Lower leg skin (tissue), 3 donors: Measurements from ENCODE around the gene SIRPG.

Experiments
- CTCF ChIP-seq, 3 donors: fragments of 450-650 bp; IDR thresholded peaks; one replicate each; pipeline ENCODE4 v1.5.1; 2016; ENCODE audit warnings: antibody characterized with exemption in 3 of 3, mild to moderate bottlenecking in 3 of 3, moderate library complexity in 2 of 3
- POLR2A ChIP-seq, 2 donors: fragments of 450-650 bp; IDR thresholded peaks; one replicate each; pipeline ENCODE4 v1.6.1; 2016 to 2017; ENCODE audit warnings: antibody characterized with exemption in 2 of 2, mild to moderate bottlenecking in 1 of 2, moderate library complexity in 1 of 2

- TF ChIP-seq CTCF (IDR thresholded peaks at IDR 0.05): no peak
- TF ChIP-seq POLR2A (IDR thresholded peaks at IDR 0.05): no peak
Measured at GRCh38 chr20:1706079-1706478, 48.5 kb upstream of the SIRPG start.
